HL-60/S4 (cell line): ENCODE measurements around the gene NCK1.
"Not testable (repeated sequence)": the region's sequence is repeated elsewhere in the genome, so short reads cannot be mapped to it uniquely, and the experiment has no call there.

Experiments used
- in situ Hi-C: fragments of 300-500 bp; cut with MboI; formaldehyde crosslinking; loops from 2 replicates; pipeline ENCODE4 v1.14.3; 2022; ENCODE audit warnings: low sequenced_read_pairs

Gene NCK1

GRCh38 chr3:136860541-136860940 lies 1.5 kb upstream of the NCK1 start:
- in situ Hi-C loops, result no loop called here

GRCh38 chr3:136862617-136863322 lies 762 bp downstream of the NCK1 start:
- in situ Hi-C loops, result no loop called here

DNA sequence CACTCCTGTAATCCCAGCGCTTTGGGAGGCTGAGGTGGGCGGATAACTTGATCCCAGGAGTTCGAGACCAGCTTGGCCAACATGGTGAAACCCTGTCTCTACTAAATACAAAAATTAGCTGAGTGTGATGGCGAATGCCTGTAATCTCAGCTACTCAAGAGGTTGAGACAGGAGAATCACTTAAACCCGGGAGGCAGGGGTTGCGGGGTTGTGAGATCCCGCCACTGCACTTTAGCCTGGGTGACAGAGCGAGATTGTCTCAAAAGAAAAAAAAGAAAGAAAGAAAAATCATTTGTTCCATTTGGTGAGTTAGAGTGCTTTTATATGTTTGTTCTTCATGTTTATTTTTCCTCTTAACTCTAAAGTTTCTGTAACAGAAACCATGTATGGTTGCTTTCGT lies 7.3 kb downstream of the NCK1 start:
- in situ Hi-C loops, result no loop called here

- in situ Hi-C loops, result not testable (repeated sequence)
Observed at GRCh38 chr3:136872258-136872657, 10.2 kb downstream of the NCK1 start.

- in situ Hi-C loops, result not testable (repeated sequence)
Observed at GRCh38 chr3:136879510-136879909, 17.5 kb downstream of the NCK1 start.

- in situ Hi-C loops, result no loop called here
Observed at GRCh38 chr3:136882571-136882970, 20.6 kb downstream of the NCK1 start.

DNA sequence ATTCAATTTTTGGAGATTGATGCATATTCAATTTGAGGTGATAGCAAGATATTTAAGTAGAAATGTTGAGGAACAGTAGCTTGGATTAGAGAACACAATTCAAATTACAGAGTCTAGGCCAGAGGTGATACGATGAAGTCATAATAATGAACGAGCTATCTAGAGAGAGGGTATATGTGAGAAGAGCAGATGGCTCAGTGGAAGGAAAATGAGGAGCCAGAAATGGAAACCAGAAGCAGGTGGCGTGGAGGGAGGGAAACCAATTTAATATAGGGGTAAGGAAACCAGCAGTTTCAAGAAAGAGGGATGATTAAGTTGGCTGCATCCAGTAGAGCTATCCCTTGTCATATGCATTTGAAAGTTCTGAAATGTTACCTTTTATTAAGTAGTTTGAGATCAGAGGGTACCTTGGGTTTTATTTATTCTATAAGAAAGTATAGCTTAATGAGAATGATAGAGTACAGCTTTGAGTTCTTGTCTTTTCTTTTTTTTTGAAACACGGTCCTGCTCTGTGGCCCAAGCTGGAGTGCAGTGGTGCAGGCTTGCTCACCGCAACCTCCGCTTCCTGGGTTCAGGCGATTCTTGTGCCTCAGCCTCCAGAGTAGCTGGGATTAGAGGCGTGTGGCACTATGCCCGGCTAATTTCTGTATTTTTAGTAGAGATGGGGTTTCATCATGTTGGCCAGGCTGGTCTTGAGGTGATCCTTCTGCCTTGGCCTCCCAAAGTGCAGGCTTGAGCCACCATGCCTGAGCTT lies 22.1 kb downstream of the NCK1 start:
- in situ Hi-C loops, result no loop called here

- in situ Hi-C loops, result no loop called here
Observed at GRCh38 chr3:136885357-136886213, 23.6 kb downstream of the NCK1 start.

DNA sequence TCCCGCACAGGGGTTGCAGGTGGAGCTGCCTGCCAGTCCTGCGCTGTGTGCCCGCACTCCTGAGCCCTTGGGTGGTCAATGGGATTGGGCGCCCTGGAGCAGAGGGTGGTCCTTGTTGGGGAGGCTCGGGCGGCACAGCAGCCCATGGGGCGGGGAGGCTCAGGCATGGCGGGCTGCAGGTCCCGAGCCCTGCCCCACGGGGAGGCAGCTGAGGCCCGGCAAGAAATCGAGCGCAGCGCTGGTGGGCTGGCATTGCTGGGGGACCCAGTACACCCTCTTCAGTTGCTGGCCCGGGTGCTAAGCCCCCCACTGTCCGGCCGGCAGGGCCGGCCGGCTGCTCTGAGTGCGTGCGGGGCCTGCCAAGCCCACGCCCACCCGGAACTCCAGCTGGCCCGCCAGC lies 27.9 kb downstream of the NCK1 start:
- in situ Hi-C loops, result no loop called here

DNA sequence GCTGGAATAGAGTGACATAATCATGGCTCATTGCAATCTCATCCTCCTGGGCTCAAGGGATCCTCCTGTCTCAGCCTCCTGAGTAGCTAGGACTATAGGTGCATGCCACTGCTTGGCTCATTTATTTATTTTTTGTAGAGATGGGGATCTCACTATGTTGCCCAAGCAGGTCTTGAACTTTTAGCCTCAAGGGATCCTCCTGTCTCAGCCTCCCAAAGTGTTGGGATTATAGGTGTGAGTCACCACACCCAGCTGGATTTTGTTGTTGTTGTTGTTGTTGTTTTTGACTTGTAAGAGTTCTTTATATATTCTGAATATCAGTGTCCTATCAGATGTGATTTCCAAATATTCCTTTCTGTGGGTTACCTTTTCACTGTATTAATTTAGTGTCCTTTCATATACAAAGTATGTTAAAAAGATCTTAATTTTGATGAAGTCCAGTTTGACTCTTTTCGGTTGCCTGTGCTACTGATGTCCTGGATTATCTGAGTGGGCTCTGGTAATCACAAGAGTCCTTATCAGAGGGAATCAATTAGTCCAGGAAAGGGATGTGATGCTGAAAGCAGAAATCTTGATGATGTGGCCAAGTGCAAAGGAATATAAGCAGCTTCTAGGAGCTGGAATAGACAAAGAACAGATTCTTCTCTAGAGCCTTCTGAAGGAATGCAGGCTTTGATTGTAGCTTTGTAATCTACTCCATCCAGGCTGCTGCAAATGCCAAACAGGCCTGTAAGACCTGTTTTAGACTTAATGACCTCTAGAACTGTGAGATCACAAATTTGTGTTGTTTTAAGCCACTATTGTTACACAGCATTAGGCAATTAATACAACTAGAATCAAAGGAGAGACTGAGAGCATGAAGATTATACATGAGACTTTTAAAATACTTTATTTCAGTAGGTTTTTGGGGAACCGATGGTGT lies 30.2 kb downstream of the NCK1 start:
- in situ Hi-C loops, result no loop called here

GRCh38 chr3:136893848-136894443 lies 31.9 kb downstream of the NCK1 start:
- in situ Hi-C loops, result no loop called here

GRCh38 chr3:136897171-136897570 lies 35.2 kb downstream of the NCK1 start:
- in situ Hi-C loops, result not testable (repeated sequence)

- in situ Hi-C loops, result no loop called here
Observed at GRCh38 chr3:136898549-136898948, 36.5 kb downstream of the NCK1 start.

DNA sequence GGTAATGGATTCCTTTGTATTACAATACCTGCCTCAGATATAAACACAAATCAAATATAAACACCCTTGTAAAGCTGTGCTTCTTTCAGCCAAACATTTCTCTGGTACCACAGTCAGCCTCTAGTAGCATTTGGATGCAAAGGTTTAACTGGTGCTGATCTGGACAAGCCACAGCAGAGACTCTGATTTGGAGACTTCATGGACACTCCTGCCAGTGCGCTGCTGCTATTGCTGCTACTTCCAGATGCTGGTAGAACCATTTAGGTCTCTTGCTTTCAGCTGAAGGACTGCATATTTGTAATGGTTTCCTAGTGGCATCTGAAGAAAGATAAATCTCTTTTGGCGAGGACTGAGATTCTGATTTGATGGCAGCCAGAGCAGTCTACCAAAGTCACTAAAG lies 36.9 kb downstream of the NCK1 start:
- in situ Hi-C loops, result no loop called here

GRCh38 chr3:136899622-136900158 lies 37.7 kb downstream of the NCK1 start:
- in situ Hi-C loops, result no loop called here

DNA sequence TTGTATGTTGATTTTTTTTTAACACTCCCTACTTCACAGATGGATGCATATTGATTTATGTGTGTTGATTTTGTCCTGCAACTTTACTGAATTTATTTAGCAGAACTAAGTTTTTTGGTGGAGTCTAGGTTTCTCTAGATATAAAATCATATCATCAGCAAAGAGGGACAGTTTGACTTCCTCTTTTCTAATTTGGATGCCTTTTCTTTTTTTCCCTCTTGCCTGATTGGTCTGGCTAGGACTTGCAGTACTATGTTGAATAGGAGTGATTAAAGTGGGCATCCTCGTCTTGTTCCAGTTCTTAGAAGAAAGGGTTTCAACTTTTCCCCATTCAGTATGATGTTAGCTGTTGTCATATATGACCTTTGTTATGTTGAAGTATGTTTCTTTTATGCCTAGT lies 38.7 kb downstream of the NCK1 start:
- in situ Hi-C loops, result not testable (repeated sequence)

DNA sequence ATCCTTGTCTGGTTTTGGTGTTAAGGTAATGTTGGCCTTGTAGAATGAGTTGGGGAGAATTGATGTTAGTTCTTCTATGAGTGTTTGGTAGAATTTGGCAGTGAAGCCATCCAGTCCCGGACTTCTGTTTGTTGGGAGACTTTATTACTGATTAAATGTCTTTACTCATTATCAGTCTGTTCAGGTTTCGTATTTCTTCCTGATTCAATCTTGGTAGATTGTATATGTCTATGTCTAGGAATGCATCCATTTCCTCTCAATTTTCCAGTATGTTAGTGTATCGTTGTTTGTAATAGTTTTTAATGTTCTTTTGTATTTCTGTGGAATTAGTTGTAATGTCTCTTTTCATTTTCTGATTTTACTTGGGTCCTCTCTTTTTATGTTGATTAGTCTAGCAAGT lies 39.4 kb downstream of the NCK1 start:
- in situ Hi-C loops, result no loop called here

DNA sequence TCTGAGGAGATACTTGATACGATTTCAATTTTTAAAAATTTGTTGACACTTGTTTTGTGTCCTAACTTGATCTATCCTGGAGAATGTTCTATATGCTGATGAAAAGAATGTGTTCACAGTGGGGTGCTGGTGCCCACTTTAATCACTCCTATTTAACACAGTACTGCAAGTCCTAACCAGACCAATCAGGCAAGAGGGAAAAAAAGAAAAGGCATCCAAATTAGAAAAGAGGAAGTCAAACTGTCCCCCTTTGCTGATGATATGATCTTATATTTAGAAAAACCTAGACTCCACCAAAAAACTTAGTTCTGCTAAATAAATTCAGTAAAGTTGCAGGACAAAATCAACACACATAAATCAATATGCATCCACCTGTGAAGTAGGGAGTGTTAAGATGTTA lies 40.5 kb downstream of the NCK1 start:
- in situ Hi-C loops, result not testable (repeated sequence)

GRCh38 chr3:136903899-136904298 lies 41.9 kb downstream of the NCK1 start:
- in situ Hi-C loops, result no loop called here

GRCh38 chr3:136904746-136905145 lies 42.7 kb downstream of the NCK1 start:
- in situ Hi-C loops, result no loop called here
